ENCODE data around the gene FAM219B. TPM values are rescaled to one million over a fixed set of nuclear protein-coding genes. Genes with fewer than 3 reads are reported as not detected.
"Not testable (repeated sequence)": the region's sequence is repeated elsewhere in the genome, so short reads cannot be mapped to it uniquely, and the experiment has no call there.

Gene FAM219B
- polyA plus RNA-seq (ENCODE audit: insufficient read length), result 49.7 TPM

DNA sequence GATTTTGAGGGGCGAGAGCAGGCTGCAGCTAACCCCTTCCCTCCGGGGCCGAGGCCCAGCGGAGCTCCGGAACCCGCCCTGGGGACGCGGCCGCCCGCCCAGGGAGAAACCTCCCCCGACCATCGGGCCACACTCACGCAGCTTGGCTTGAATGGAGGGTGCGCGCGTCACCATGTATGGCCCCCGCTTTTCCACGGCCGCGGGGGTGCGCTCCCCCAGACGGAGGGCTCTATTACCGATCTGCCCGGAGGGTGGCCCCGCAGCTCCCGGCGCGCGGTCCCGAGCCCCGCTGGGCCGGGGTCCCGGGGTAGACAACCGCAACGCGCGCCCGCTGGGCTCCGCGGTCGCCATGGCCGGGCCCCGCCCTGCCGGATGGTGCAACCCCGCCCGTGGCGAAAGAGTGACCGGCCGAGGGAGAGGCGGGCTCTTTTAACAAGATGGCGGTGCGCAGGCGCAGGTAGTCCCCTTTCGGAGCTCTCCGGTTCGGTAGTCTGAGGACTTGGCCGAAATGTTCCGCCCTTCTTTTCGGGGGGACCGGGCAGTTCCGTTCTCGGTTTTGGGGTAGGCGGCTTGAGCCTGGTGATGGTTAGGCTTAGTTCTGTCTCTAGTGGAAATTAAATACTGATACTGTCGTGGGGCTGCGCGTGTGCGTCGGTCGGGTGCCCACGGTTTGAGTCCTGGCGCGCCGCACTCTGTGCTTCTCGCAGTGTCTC, at the start of gene FAM219B:
Gene FAM219B (minus strand): TSS at position 402 of the 713 bp plus-strand sequence. CDS start 51 bp downstream, at position 351.
- peak; percentile 90 for DNase-seq

GRCh38 chr15:74955796-74956647, 49.4 kb upstream of the FAM219B start:
- peak; percentile 72 for DNase-seq

- no peak for DNase-seq
These were observed 48.4 kb upstream of the FAM219B start for GRCh38 chr15:74955017-74955416.

- no peak for DNase-seq
These were observed 47.9 kb upstream of the FAM219B start for GRCh38 chr15:74954515-74954914.

DNA sequence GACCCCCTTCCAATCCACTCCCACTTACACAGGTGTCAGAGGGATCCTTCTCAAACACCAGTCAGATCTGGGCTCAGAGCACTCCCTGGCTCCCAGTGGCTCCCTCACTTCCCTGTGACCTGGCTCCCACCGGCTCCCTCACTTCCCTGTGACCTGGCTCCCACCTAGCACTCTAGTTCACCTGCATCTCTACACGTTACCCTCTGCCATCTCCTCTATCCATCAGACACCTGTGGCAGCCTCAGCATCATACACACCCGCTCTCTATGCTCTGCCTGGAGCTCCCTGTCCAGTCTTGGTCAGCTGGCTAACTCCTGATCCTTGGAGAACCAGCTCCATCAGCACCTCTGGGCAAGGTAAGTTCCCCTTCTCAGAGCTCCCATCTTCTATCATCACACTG, 44.4 kb upstream of the FAM219B start:
- no peak for DNase-seq

DNA sequence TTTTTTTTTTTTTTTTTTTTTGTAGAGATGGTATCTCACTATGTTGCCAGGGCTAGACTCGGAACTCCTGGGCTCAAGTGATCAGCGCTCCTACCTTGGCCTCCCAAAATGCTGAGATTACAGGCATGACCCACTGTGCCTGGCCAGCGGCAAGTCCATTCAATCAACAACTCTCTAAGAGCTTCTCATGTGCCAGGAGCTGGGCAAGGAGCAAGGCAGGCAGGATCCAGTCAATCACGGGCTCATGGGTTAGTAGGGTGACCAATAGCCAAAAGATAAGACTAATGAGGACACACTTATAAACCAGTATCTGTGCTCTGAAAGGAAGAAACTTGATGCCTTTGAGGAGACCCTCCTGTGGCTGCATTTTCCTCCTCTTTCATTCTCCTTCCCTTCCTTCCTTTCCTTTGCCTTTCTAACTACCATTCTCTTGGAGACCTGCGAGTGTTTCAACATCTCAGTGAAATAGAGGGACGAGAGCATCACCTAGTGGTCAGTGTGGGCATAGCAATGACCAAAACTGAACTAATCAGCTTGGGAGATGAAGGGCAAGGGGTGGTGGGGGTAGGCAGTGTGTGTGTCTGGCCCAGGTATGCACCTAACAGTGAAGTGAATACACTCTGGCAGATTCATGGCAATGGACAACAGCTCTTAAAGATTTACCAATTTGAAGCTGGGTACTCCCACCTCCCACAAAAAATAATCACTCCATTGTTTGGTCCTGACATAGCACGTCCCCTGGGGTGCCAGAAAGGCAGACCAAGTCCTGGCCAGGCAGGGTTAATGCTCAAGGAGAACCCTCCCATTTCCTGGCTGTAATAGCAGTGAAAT, 43.6 kb upstream of the FAM219B start:
- DNase-seq, result peak; percentile 75

DNA sequence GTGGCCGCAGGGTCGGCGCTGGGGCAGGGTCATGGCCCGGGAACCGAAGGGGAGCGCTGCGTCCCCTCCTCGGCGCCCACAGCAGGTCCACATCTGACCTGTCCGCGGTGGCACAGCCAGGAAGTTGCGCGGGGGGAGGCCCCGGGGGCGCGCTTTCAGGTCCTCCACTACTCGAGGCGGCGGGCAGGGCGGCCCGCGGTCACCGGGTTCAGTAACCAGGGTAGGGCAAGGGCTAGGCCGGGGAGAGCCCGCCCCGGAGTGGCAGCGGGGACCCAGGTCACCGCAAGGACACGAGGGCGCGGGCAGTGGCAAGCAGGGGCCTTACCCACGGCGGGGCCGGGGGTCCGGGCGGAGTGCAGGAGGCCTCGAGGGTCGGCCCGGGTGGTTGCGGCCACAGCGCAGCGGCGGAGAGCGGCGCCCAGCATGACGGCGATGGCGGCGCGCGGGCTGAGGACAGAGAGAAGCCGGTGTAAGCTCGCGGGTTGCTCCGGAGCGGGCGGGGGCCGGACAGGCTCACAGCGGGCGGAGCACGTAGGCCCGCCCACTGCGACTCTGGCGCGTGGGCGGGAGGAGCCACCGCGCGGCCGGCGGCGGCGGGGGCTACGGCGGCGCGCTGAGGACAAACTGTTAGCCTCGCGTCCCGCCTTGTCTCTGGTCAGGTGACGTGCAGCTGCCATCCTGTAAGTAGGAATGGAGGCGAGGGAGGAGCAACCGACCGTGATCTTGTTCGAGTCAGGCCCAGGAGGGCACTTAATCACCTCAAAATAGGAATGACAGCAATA, 31.1 kb upstream of the FAM219B start, which contains the start of gene COX5A:
Gene COX5A (minus strand): TSS at position 484 of the 782 bp plus-strand sequence. CDS start 59 bp downstream, at position 425.
- DNase-seq, result peak; percentile 97

GRCh38 chr15:74937272-74937589, 30.6 kb upstream of the FAM219B start:
- DNase-seq, result peak; percentile 18

DNA sequence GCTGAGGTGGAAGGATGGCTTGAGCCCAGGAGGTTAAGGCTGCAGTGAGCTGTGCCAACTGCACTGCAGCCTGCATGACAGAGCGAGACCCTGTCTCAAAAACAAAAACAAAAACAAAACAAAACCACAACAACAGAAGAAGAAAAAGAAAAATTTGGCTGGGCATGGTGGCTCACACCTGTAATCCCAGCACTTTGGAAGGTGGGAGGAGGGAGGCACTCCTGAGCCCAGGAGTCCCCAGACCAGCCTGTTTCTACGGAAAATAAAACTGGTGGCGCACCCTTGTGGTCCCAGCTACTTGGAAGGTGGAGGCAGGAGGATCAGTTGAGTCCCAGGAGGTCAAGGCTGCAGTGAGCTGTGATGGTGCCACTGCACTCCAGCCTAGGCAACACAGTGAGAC, 28.5 kb upstream of the FAM219B start:
- DNase-seq, result not testable (repeated sequence)

DNA sequence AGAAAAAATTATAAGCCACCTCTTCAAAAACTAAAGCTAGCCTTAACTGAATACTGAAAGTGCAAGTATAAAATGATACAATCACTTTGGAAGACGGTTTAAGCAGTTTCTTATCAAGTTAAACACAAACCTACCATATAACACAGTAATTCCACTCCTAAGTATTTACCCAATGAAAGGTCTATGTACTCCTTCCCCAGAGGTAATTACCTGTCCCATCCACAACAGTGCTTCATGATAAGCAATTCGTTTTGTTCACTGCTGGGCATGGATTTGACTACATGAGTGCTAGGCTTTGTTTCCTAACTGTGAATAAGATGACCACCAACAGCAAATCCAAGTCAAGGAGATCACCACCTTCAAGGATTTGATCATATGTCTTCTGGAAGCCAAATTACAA, 26.9 kb upstream of the FAM219B start:
- DNase-seq, result no peak

DNA sequence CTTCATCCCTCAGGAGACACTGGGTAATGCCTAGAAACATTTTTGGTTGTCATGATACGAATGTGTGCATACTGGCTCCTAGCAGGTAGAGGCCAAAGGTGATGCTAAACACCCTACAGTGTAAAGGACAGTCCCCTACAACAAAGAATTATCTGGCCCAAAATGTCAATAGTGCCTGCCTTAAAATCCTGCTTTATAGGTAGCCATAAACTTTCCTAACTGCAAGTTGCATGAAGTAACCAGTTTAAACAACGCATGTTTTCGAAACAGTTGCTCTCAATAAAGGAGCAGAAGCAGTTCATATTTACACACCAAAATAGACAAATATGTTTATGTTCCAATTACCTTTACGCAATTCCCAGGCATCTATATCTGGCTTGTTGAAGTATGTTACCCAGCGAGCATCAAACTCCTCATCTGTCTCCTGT, 22.1 kb upstream of the FAM219B start:
- DNase-seq, result no peak

DNA sequence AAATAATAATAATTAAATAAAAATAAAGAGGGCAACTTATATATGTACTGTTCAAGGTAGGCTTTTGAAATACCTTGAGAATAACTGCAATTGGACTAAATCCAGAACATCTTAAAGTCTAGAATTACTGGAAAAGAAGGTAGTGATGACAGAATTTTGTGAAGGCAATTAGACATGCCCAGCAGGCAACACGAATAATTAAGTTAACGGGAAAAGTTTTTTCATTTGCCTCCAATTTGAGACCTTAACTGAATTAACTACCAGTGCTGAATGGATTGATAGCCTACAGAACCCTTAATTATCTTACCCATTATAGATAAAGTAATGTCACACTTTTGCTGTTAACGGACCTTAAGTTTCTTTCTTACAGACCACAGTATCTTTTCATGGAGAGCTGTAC, 17.9 kb upstream of the FAM219B start:
- no peak for DNase-seq

- no peak for DNase-seq
These were observed 13.8 kb upstream of the FAM219B start for GRCh38 chr15:74920456-74920855.

DNA sequence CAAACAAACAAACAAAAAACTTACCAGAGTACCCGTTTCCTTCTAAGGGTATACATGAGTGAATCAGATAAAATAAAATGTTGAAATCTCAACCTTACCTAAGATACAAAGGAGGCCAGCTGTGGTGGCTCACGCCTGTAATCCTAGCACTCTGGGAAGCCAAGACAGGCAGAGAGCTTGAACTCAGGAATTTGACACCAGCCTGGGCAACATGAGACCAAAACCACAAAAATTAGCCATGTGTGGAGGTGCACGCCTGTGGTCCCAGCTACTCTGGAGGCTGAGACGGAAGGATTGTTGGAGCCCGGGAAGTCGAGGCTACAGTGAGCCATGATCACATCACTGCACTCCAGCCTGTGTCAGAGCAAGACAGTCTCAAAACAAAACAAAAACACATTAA, 11.0 kb upstream of the FAM219B start:
- DNase-seq, result no peak

DNA sequence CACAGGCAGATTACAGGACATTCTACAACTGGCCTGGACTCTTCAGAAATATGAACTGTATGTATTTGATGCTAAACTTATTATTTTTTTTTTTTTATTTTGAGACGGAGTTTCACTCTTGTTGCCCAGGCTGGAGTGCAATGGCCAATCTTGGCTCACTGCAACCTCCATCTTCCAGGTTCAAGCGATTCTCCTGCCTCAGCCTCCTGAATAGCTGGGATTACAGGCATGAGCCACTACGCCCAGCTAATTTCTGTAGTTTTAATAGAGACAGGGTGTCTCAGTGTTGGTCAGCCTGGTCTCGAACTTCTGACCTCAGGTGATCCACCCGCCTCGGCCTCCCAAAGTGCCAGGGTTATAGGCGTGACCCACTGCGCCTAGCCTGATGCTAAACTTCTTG, 7.1 kb upstream of the FAM219B start:
- not testable (repeated sequence) for DNase-seq

DNA sequence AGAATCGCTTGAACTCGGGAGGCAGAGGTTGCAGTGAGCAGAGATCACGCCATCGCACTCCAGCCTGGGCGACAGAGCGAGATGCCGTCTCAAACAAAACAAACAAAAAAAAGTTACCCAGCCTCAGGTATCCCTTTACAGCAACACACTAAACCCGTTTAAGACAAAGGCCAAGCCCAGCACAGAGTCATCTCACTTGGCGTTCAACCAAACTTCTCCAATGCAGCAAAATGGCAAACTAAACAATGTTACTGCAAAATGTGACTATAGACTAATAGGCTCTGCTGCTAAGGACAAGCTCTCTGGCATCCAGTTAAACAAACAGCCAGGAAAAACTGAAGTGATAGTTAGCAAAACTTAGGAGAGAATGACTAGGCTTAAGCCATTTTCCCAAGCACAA, 6.4 kb upstream of the FAM219B start:
- DNase-seq, result no peak

DNA sequence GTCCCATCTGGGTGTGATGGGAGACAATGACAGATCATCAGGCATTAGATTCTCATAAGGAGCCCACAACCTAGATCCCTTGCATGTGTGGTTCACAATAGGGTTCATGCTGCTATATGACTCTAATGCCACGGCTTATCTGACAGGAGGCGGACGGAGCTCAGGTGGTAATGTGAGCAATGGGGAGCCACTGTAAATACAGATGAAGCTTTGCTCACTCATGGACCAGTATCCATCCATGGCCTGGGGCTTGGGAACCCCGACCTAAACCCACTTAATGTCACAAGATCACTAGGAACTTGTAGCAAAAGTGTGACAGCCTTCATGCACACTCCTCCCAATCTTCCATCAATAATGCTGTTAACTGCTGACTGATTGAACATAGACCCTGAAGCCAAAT, 2.0 kb upstream of the FAM219B start:
- no peak for DNase-seq

DNA sequence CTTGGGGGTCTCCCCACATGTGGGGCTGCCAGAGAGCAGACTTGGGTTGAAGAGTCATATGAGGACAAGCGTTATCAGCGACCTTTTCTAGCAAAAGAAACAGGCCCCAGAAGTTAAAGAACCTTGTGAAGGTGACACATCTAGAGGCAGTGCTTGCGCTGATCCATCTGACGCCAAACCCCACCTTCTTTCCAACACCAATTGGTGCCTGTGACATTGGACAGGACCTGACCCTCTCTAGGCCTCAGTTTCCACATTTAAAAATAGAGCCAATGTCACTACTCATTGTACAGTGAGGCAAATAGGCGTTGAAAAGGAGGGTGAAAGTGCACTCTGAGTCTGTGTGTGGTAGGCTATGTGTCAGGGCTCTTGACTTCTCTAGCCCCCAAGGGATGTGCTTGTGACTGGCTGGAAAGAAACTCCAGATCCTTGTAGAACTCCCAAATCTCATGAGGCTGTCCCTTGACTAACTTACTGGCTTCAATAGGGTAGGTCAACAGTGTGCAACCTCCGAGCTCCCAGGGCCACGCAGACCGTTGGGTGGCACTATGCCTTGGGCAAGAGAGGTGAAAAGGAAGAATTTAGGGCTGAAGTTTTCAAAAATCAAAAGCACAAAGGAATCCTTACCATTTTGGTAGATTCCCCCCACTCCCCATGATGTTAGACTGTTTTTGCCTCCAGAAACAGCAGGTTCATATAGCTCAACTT, 666 bp upstream of the FAM219B start:
- DNase-seq, result no peak

DNA sequence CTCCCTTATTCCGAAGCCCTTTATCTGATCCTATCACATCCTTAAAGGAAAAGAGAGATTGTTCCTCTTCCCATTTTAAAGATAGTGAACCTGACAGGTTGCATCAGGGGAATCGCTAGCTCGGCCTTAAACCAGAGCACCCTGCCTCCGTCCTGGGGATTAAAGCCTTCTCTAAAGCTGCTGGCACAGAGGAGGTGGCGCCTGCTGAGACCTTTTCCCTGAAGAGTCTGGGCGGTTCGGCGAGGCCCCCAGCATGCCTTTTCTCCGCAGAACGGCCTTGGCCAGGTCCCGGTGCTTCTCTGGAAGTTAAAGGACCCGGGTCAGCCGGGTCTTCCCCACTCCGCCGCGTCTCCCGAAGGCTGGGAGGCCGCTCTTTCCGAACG, 593 bp downstream of the FAM219B start:
- DNase-seq, result no peak

GRCh38 chr15:74904190-74904805, 2.4 kb downstream of the FAM219B start:
- DNase-seq, result no peak

GRCh38 chr15:74903676-74904075, 3.0 kb downstream of the FAM219B start:
- DNase-seq, result no peak
